A673 (cell line): ENCODE data around the gene NEMP1. TPM values are rescaled to one million over a fixed set of nuclear protein-coding genes. Genes with fewer than 3 reads are reported as not detected.
A peak's percentile ranks its signal among the peaks of the same experiment; 100 is the strongest.
"Not testable (repeated sequence)": the region's sequence is repeated elsewhere in the genome, so short reads cannot be mapped to it uniquely, and the experiment has no call there.

ENCODE experiments used
- BruUV-seq: library from RNA; stranded (reverse); fragments of 400-500 nt; replicated peaks from 2 replicates; lab custom pipeline; 2021; lab: Mats Ljungman, UMichigan
- CTCF ChIA-PET: fragments of 300-600 bp; sonication (Branson Sonifier 250); formaldehyde crosslinking; loops from one replicate; lab custom pipeline; 2022; ENCODE audit warnings: antibody characterized with exemption; lab: Charles Lee
- POLR2A ChIA-PET: fragments of 300-600 bp; sonication (Branson Sonifier 250); formaldehyde crosslinking; loops from one replicate; lab custom pipeline; 2022; ENCODE audit warnings: antibody characterized with exemption; ENCODE audit not compliant: low non-redundant PET; lab: Charles Lee
- DNase-seq: peaks from one replicate; pipeline ENCODE4 v3.0.0-alpha.2; 2015; ENCODE audit warnings: low spot score
- H3K27ac ChIP-seq: fragments of 200-600 bp; sonication (generic); 2 replicates; pipeline ENCODE4 v1.5.1; 2016; ENCODE audit warnings: mixed run types, low read depth, mild to moderate bottlenecking, mixed read lengths, antibody characterized with exemption, low read length; ENCODE audit not compliant: poor library complexity, severe bottlenecking
- H3K27me3 ChIP-seq: fragments of 200-600 bp; sonication (generic); replicated peaks from 2 replicates; pipeline ENCODE4 v1.6.1; 2017; ENCODE audit warnings: mixed run types, low read depth, mild to moderate bottlenecking, mixed read lengths, antibody characterized with exemption, low read length; ENCODE audit not compliant: insufficient read depth, poor library complexity
- H3K36me3 ChIP-seq: fragments of 200-600 bp; sonication (generic); 2 replicates; pipeline ENCODE4 v1.6.1; 2016; ENCODE audit warnings: mixed run types, mild to moderate bottlenecking, mixed read lengths, antibody characterized with exemption, low read length; ENCODE audit not compliant: insufficient read depth, poor library complexity, severe bottlenecking
- H3K4me1 ChIP-seq: fragments of 200-600 bp; sonication (generic); 2 replicates; pipeline ENCODE4 v1.6.1; 2017; ENCODE audit warnings: mixed run types, mild to moderate bottlenecking, mixed read lengths, antibody characterized with exemption, low read length; ENCODE audit not compliant: insufficient read depth, poor library complexity, severe bottlenecking
- H3K4me3 ChIP-seq: fragments of 200-600 bp; sonication (generic); 2 replicates; pipeline ENCODE4 v1.5.1; 2016; ENCODE audit warnings: low read depth, mixed run types, mild to moderate bottlenecking, mixed read lengths, low read length; ENCODE audit not compliant: poor library complexity, severe bottlenecking
- H3K9me3 ChIP-seq: fragments of 200-600 bp; sonication (generic); 2 replicates; pipeline ENCODE4 v1.6.1; 2016; ENCODE audit warnings: mixed run types, low read depth, mild to moderate bottlenecking, mixed read lengths, antibody characterized with exemption, low read length; ENCODE audit not compliant: poor library complexity, severe bottlenecking
- CTCF ChIP-seq: fragments of 300-800, 200-600 bp; sonication (generic); conservative IDR thresholded peaks from 2 replicates; pipeline ENCODE4 v1.5.1; 2017; ENCODE audit warnings: low read depth, mild to moderate bottlenecking, antibody characterized with exemption, low read length, moderate library complexity, mixed read lengths
- EZH2 ChIP-seq: fragments of 200-600 bp; sonication (generic); IDR thresholded peaks from 2 replicates; pipeline ENCODE4 v1.6.1; 2017; ENCODE audit warnings: borderline replicate concordance, low read depth, mild to moderate bottlenecking, mixed read lengths, antibody characterized with exemption, low read length; ENCODE audit not compliant: poor library complexity, severe bottlenecking
- intact Hi-C: fragments of 100-400 bp; cut with micrococcal nuclease; formaldehyde crosslinking; loops from one replicate; pipeline ENCODE4 v1.10.0; 2022; ENCODE audit not compliant: unreplicated experiment
- total RNA-seq: library from RNA; stranded (reverse); gene quantifications from 2 replicates; pipeline ENCODE4 v1.2.3, GENCODE V29; 2021

NEMP1 gene
- total RNA-seq, 1 experiment from 2014 or later = 68.6 TPM

- no TSS peak for BruUV-seq
- Histone ChIP-seq H3K27me3 (no peaks in the 10 kb centered on the region), H3K36me3 (no peaks in the 10 kb centered on the region), H3K4me3 (no peak overlapping the region), H3K27ac (no peak overlapping the region), H3K9me3 (no peaks in the 10 kb centered on the region), H3K4me1 (peaks cover 4% of the 10 kb centered on the region)
- intact Hi-C loops = loop anchor here (2.0 kb wide), 2 partner anchors 48 to 58 kb away; no protein-coding TSS in a partner anchor
- ChIA-PET POLR2A (interaction anchor here (0.6 kb wide), 2 partner anchors 21 to 25 kb away, joined by 3 read pairs; no protein-coding TSS in a partner anchor), CTCF (interaction anchor here (0.5 to 2.0 kb wide), 11 partner anchors 8 to 590 kb away, joined by 3 to 16 read pairs (median 3); partner anchors contain the start of genes NEMP1 and STAT6)
- peak; percentile 86 for DNase-seq
- TF ChIP-seq CTCF (peak; percentile 93), EZH2 (no peak)
Observed at GRCh38 chr12:57124261-57124877, 45.8 kb upstream of the NEMP1 start.

DNA sequence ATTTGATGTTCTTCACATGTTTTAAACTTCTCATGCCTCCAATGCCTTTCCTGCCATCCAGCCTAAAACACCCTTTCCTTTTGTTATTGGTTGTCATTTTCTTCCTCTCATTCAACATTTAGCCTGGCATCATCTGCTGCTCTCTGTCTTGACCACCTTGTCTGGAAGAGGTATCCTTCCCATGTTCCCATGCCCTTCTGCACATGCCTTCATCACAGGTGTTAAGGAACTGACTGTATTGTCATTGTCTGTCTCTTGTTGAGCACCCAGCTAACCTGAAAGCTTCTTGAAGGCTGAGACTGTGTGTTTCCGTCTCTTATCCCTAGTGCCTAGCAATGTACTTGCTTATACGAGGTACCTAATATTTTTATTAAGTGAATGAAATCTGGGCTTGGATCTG is 45.2 kb upstream of the NEMP1 start:
- DNase-seq = no peak
- CTCF ChIA-PET = interaction anchor here (0.7 to 2.0 kb wide), 8 partner anchors 12 to 59 kb away, joined by 3 to 16 read pairs (median 3); partner anchors contain the start of genes NEMP1 and STAT6

GRCh38 chr12:57120718-57121117 is 42.1 kb upstream of the NEMP1 start:
- H3K4me3 ChIP-seq, BruUV-seq, intact Hi-C loops, H3K27ac ChIP-seq, H3K4me1 ChIP-seq, H3K9me3 ChIP-seq, H3K36me3 ChIP-seq, H3K27me3 ChIP-seq, POLR2A ChIA-PET, DNase-seq: not testable (repeated sequence)
- CTCF ChIA-PET = interaction anchor here (2.3 kb wide), 1 partner anchor 9 kb away, joined by 17 read pairs; no protein-coding TSS in a partner anchor

More for the DNA sequence above, 45.2 kb upstream of the NEMP1 start:
- POLR2A ChIA-PET = interaction anchor here (0.6 kb wide), 1 partner anchor 25 kb away, joined by 3 read pairs; no protein-coding TSS in a partner anchor
- Histone ChIP-seq H3K27ac (no peak overlapping the region), H3K9me3 (no peaks in the 10 kb centered on the region), H3K4me1 (peaks cover 3% of the 10 kb centered on the region), H3K36me3 (no peaks in the 10 kb centered on the region), H3K27me3 (no peaks in the 10 kb centered on the region), H3K4me3 (no peak overlapping the region)
- BruUV-seq = no TSS peak
- intact Hi-C loops = loop anchor here (2.0 kb wide), 2 partner anchors 49 to 59 kb away; no protein-coding TSS in a partner anchor
- TF ChIP-seq CTCF = no peak
- TF ChIP-seq EZH2 = no peak
